ENCODE results near the gene KCNIP4. TPM values are rescaled to one million over a fixed set of nuclear protein-coding genes. Genes with fewer than 3 reads are reported as not detected.

The KCNIP4 gene
- total and polyA plus RNA-seq, 2 of the 8 experiments (the other 6 are each of a cell fraction or from before 2014, with no cell fraction given), result 0.06 TPM; not detected in 1

DNA sequence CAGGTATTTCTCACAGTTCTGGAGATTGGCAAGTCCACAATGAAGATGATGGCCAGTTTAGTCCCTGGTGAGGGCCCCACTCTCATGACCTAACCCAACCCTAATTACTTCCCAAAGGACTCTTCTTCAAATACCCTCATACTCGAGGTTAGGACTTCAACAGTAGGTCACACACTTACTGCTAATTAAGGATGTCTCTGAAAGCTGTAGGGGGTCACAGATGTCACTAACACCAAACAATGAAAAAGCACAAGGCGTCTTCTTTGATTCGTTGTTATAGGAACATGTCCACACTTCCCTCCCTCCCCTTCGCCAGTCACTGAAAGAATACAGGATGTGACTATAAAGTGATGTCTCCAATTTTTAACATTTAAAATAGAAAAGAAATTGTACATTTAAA lies 938.6 kb downstream of the KCNIP4 start:
- H3K79me1 ChIP-seq (ENCODE audit: low read depth, low read length), result no peaks in the 10 kb centered on the region
- peaks cover 0 to 2% of the 10 kb centered on the region in 2 experiments; a peak in 1 of 4 replicates for H3K9me3 ChIP-seq (ENCODE audit: insufficient read depth in 2 of 2, low read depth in 1 of 2, low read length in 1 of 2)
- H2BK15ac ChIP-seq (ENCODE audit: low read length), result no peak overlapping the region
- no peaks in the 10 kb centered on the region for H3K27me3 ChIP-seq (replicated peaks in 1 of 4; ENCODE audit: control insufficient read depth in 3 of 4, extremely low read depth in 1 of 4, insufficient read depth in 3 of 4, low read length in 3 of 4)
- no peak overlapping the region for H3K56ac ChIP-seq (replicated peaks; ENCODE audit: insufficient read length, low read depth, low read length)
- H2BK5ac ChIP-seq (ENCODE audit: low read depth, low read length), result no peak overlapping the region
- H2BK12ac ChIP-seq (ENCODE audit: low read depth, low read length), result no peak overlapping the region
- no peak overlapping the region for H4K91ac ChIP-seq (replicated peaks; ENCODE audit: insufficient read length, low read length)
- no peaks in the 10 kb centered on the region for H3K79me2 ChIP-seq (ENCODE audit: control insufficient read depth in 1 of 2, insufficient read depth in 2 of 2, low read length in 2 of 2)
- no peak overlapping the region for H4K8ac ChIP-seq (ENCODE audit: extremely low read depth, insufficient read depth, low read length)
- H3K14ac ChIP-seq (ENCODE audit: insufficient read length), result no peak overlapping the region
- ChIA-PET POLR2A (ENCODE audit: partially characterized antibody) (no interaction called here), CTCF (ENCODE audit: partially characterized antibody) (no interaction called here)
- no peaks in the 10 kb centered on the region for H3K4me1 ChIP-seq (replicated peaks in 1 of 4; ENCODE audit: control insufficient read depth in 3 of 4, insufficient read depth in 4 of 4, low read length in 3 of 4)
- no peak overlapping the region for H4K5ac ChIP-seq (ENCODE audit: insufficient read length, low read depth, low read length)
- H2BK120ac ChIP-seq (replicated peaks; ENCODE audit: low read depth, low read length), result no peak overlapping the region
- no peak overlapping the region for H3K4me3 ChIP-seq (ENCODE audit: extremely low read depth in 1 of 4, insufficient read depth in 2 of 4, low read depth in 3 of 4, low read length in 4 of 4)
- H4K20me1 ChIP-seq (replicated peaks in 1 of 2; ENCODE audit: control insufficient read depth in 1 of 2, insufficient read depth in 2 of 2, low read length in 2 of 2), result no peaks in the 10 kb centered on the region
- no peak overlapping the region for H3K27ac ChIP-seq (ENCODE audit: low read depth, low read length)
- DNase-seq (ENCODE audit: low read depth in 1 of 2, low spot score in 2 of 2) (no peak), FAIRE-seq (no peak)
- no peak overlapping the region for H2BK20ac ChIP-seq (ENCODE audit: low read length)
- H3K4me2 ChIP-seq (ENCODE audit: insufficient read depth in 1 of 2, low read depth in 2 of 2, low read length in 2 of 2), result no peak overlapping the region
- 89% methylated on average over 4 of the region's 4 CpGs; no CpG with 5 or more reads in 1 of the 2 experiments for WGBS, 2 experiments (ENCODE audit: extremely low coverage in 1 of 2, insufficient coverage in 1 of 2, insufficient read length in 1 of 2, insufficient replicate concordance in 2 of 2, low coverage in 1 of 2, low lambda C conversion rate in 2 of 2, missing lambda C conversion rate in 1 of 2)
- no peak overlapping the region for H3K4ac ChIP-seq (replicated peaks; ENCODE audit: insufficient read length, low read depth, low read length)
- no peak overlapping the region for H2AFZ ChIP-seq (ENCODE audit: low read length)
- no peaks in the 10 kb centered on the region for H3K36me3 ChIP-seq (ENCODE audit: control insufficient read depth in 2 of 4, insufficient read depth in 4 of 4, low read length in 3 of 4)
- no peaks in the 10 kb centered on the region; the same call in 1 of the 2 replicates for H3K23me2 ChIP-seq (ENCODE audit: low read depth, low read length)
- H2AK5ac ChIP-seq (ENCODE audit: low read depth, low read length), result no peak overlapping the region
- H3K9ac ChIP-seq (replicated peaks in 1 of 4; ENCODE audit: extremely low read depth in 1 of 4, low read depth in 3 of 4, low read length in 3 of 4), result no peak overlapping the region
- H3K18ac ChIP-seq (ENCODE audit: extremely low read depth, low read length), result no peak overlapping the region
- H3K23ac ChIP-seq (ENCODE audit: insufficient read length), result no peak overlapping the region
- TF ChIP-seq KDM4A (IDR thresholded peaks at IDR 0.05; ENCODE audit: low read depth, low read length, severe bottlenecking) (no peak), KDM5A (IDR thresholded peaks at IDR 0.05; ENCODE audit: low read length) (no peak), EZH2 (IDR thresholded peaks at IDR 0.05; ENCODE audit: low read depth, low read length, severe bottlenecking) (no peak), KDM1A (IDR thresholded peaks at IDR 0.05; ENCODE audit: borderline replicate concordance, low read length) (no peak), POLR2AphosphoS5 (IDR thresholded peaks at IDR 0.05; ENCODE audit: low read depth, low read length) (no peak), JUND (IDR thresholded peaks at IDR 0.05; ENCODE audit: low read length) (no peak), SAP30 (IDR thresholded peaks at IDR 0.05; ENCODE audit: insufficient read depth, insufficient replicate concordance, low read length) (no peak), SIX5 (IDR thresholded peaks at IDR 0.05; ENCODE audit: low read depth, low read length) (no peak), CHD1 (IDR thresholded peaks at IDR 0.05; ENCODE audit: low read depth, low read length) (no peak), CTBP2 (IDR thresholded peaks at IDR 0.05; ENCODE audit: borderline replicate concordance, insufficient read depth, insufficient read length, low read length) (no peak), GABPA (IDR thresholded peaks at IDR 0.05; ENCODE audit: borderline replicate concordance, insufficient read depth, low read length) (no peak), TAF7 (optimal IDR thresholded peaks at IDR 0.05; ENCODE audit: borderline replicate concordance, low read depth, low read length) (no peak), EGR1 (IDR thresholded peaks at IDR 0.05; ENCODE audit: borderline replicate concordance, low read depth, low read length) (no peak), CREB1 (IDR thresholded peaks at IDR 0.05) (no peak)
- TF ChIP-seq, protein P1, sequence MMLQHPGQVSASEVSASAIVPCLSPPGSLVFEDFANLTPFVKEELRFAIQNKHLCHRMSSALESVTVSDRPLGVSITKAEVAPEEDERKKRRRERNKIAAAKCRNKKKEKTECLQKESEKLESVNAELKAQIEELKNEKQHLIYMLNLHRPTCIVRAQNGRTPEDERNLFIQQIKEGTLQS (IDR thresholded peaks at IDR 0.05; ENCODE audit: insufficient read depth, low read depth, low read length), result no peak

All from H1 (cell line).